SK-MEL-5 (cell line): Measurements from ENCODE around the gene MED31. TPM values are rescaled to one million over a fixed set of nuclear protein-coding genes. Genes with fewer than 3 reads are reported as not detected.
"Not testable (repeated sequence)": the region's sequence is repeated elsewhere in the genome, so short reads cannot be mapped to it uniquely, and the experiment has no call there.

ENCODE experiments used
- DNase-seq: peaks from one replicate; pipeline ENCODE4 v3.0.0-alpha.2; 2016; ENCODE audit warnings: low read depth, low spot score
- in situ Hi-C: cut with HindIII; loops from 2 replicates; pipeline ENCODE4 v1.10.0; 2016; ENCODE audit warnings: low sequenced_read_pairs, high pct_unique_total_duplicates, low pct_unique_long_range_greater_than_20kb
- small RNA-seq, 2 experiments: library from RNA; depleted of rRNA; stranded (forward); fragments of <200 nt; gene quantifications; one replicate each; pipeline ENCODE3, GENCODE V24; 2014
- total RNA-seq: library from RNA; depleted of rRNA; stranded (reverse); fragments of >200 nt; shearing (Covaris generic); gene quantifications from 2 replicates; pipeline ENCODE4 v1.2.3, GENCODE V29; 2014; rRNA removed

Gene MED31
- total RNA-seq, 1 experiment from 2014 or later, result 29.2 TPM

DNA sequence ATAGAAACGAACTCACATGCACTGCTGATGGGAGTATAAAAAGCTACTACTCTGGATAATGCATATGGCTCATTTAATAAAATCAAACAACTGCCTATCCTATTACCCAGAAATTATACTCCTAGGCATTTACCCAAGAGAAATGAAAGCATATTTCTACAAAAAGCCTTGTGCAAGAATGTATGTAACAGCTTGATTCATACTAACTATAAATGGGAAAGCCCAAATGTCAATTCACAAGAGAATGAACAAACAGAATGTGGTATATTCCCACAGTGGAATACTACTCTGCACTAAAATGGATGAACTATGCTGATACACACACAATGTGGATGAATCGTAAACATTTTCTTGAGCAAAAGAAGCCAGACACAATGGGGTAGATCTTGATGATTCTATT is 49.3 kb downstream of the MED31 start:
- in situ Hi-C loops, result no loop called here
- no peak for DNase-seq

DNA sequence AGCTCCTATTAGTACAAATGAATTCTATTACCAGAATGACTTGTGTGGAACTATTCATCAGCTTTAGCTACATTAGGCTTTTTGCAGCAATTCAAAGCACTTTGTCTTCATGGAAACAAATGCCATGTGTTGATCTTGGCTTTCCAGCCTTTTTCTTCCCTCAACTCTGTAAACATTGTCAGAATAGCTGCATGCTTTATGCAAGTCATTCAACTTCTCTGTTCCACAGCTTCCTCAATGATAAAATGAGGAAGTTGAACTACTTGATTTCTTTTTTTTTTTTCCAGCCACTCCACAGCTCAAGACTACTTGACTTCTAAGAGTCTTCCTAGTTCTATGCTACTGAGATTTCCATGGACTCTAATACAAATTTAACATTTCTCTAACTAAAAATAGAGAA is 52.0 kb downstream of the MED31 start:
- DNase-seq, result no peak
- in situ Hi-C loops, result no loop called here

DNA sequence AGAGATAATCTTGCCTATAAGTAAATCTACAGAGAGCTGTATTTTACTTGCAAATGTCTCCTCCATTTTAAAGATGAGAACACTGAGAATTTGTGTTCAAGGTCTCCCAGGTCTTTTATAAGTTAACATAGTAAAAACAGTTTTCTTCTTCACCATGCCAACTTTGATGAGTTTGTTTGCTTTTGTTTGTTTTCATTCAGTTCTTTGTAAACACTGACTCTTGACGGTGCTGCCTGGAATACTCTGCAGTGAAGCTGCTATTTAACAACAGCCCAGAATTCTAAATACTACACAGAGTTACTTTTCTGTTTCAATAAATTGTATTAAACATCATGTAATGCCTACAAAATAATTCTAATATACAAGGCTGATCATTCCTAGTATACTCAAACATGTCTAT is 53.7 kb downstream of the MED31 start:
- DNase-seq, result no peak
- in situ Hi-C loops, result no loop called here

DNA sequence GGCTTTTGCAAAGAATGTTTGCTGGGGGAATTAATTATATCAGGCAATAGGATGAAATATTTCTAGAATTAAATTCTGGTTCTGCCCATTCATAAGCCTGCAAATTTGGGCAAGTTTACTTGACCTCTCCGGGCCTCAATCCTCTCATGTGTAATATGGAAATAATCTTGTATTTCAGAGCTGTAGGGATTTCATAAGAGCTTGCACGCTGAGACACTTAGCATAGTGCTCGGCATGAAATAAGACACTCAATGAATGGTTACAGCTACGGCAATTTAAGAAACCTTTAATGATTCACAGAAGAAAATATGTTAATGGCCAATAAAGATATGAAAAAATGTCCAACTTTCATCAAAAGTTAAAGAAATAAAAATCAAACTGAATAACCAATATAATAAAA is 54.5 kb downstream of the MED31 start:
- DNase-seq, result no peak
- in situ Hi-C loops, result no loop called here

DNA sequence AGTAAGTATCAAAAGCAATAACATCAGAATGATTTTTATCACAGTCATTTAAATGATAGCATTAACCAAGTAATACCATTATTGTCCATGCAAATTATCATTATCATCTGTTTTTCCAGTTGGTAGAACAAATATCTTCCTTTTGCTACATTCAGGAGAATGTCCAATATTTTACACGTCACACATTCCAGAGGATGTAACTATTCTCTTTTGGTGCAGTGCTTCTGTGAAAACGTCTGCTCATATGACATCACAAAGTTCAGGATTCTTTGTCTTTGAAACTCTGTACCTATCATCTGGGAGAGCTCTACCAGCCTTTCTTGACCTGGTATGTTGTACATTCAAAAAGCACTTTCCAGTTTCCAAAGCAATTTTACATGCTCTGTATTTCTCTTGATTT is 54.9 kb downstream of the MED31 start:
- no peak for DNase-seq
- in situ Hi-C loops, result no loop called here

DNA sequence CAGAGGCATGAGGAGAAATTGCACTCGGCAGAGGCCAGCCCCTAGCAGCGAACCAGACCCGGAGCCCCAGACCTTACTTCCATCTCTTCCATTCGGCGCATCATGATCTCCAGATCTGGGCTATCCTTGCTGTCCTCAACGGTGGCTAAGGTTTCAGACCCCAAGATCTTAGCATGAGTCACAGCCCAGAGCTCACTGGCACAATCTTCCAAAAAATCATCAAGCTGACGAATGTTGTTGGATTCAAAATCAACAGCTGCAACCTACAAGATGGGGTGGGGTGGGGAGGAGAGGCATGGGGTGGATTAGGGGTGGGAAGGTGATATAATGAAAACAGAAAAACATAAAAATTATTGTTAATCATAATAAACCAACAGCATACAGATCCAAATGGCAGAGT is 55.3 kb downstream of the MED31 start:
- in situ Hi-C loops, result no loop called here

DNA sequence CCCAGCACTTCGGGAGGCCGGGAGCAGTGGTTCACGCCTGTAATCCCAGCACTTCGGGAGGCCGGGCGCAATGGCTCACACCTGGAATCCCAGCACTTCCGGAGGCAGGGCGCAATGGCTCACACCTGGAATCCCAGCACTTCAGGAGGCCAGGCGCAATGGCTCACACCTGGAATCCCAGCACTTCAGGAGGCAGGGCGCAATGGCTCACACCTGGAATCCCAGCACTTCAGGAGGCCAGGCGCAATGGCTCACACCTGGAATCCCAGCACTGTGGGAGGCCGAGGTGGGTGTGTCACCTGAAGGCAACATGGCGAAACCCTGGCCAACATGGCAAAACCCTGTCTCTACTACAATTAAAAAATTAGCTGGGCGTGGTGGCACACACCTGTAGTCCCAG is 58.0 kb downstream of the MED31 start:
- DNase-seq, in situ Hi-C loops: not testable (repeated sequence)

More for the DNA sequence above, 55.3 kb downstream of the MED31 start:
- no peak for DNase-seq

Small RNAs within 50 kb of the gene (small RNA-seq; reads per million reads assigned to genes)
- gene MIR4520-1 (0 reads per million in 2 experiments), gene RNA5SP435 (0 to 2.9 reads per million in 2 experiments)

Other genes starting within 250 kb of the MED31 start
- gene AIPL1, start 216.5 kb downstream of the MED31 start, total RNA-seq, result not detected in 2 replicates
- 23.2 and 24.6 TPM in 2 replicates for gene PIMREG, start 207.2 kb downstream of the MED31 start, total RNA-seq
- 0.05 and 0.11 TPM in 2 replicates for gene PITPNM3, start 95.0 kb downstream of the MED31 start, total RNA-seq
- 12.0 and 14.9 TPM in 2 replicates for gene KIAA0753, start 10.9 kb downstream of the MED31 start, total RNA-seq
- gene TXNDC17, start 10.5 kb downstream of the MED31 start, total RNA-seq, result 136 and 201 TPM in 2 replicates
- gene C17orf100, start 157 bp upstream of the MED31 start, total RNA-seq, result 1.2 and 1.5 TPM in 2 replicates
- not detected in 2 replicates for gene SLC13A5, start 61.8 kb upstream of the MED31 start, total RNA-seq
- gene XAF1, start 104.4 kb upstream of the MED31 start, total RNA-seq, result 1.0 and 1.4 TPM in 2 replicates
- gene FBXO39, start 124.6 kb upstream of the MED31 start, total RNA-seq, result not detected in 2 replicates
- gene TEKT1, start 180.1 kb upstream of the MED31 start, total RNA-seq, result not detected in 2 replicates